ENCODE data around the gene SLC38A3. TPM values are rescaled to one million over a fixed set of nuclear protein-coding genes. Genes with fewer than 3 reads are reported as not detected.

The SLC38A3 gene
- total RNA-seq, 1 donor from 2014 or later, result not detected

- peaks cover 16% of the 10 kb centered on the region for H3K27me3 Mint-ChIP-seq (ENCODE audit: unreplicated experiment)
- H3K4me3 Mint-ChIP-seq (ENCODE audit: unreplicated experiment), result no peak overlapping the region
- no peak for TF ChIP-seq CTCF (IDR thresholded peaks at IDR 0.05; ENCODE audit: partially characterized antibody, unreplicated experiment)
- DNase-seq, result no peak
- peaks cover 10% of the 10 kb centered on the region for H3K4me1 Mint-ChIP-seq (ENCODE audit: low read depth, unreplicated experiment)
- peaks cover 14% of the 10 kb centered on the region for H3K9me3 Mint-ChIP-seq (ENCODE audit: unreplicated experiment)
- H3K27ac Mint-ChIP-seq (ENCODE audit: unreplicated experiment), result peak overlapping the region; percentile 96
- no peaks in the 10 kb centered on the region for H3K36me3 Mint-ChIP-seq (ENCODE audit: unreplicated experiment)
Measured at GRCh38 chr3:50258979-50259378, 53.9 kb downstream of the SLC38A3 start.

- peaks cover 10% of the 10 kb centered on the region for H3K4me1 Mint-ChIP-seq (ENCODE audit: low read depth, unreplicated experiment)
- peaks cover 17% of the 10 kb centered on the region for H3K27me3 Mint-ChIP-seq (ENCODE audit: unreplicated experiment)
- no peaks in the 10 kb centered on the region for H3K36me3 Mint-ChIP-seq (ENCODE audit: unreplicated experiment)
- H3K4me3 Mint-ChIP-seq (ENCODE audit: unreplicated experiment), result peak overlapping the region; percentile 71
- H3K27ac Mint-ChIP-seq (ENCODE audit: unreplicated experiment), result peak overlapping the region; percentile 96
- DNase-seq, result no peak
- H3K9me3 Mint-ChIP-seq (ENCODE audit: unreplicated experiment), result peaks cover 14% of the 10 kb centered on the region
- no peak for TF ChIP-seq CTCF (IDR thresholded peaks at IDR 0.05; ENCODE audit: partially characterized antibody, unreplicated experiment)
Measured at GRCh38 chr3:50259432-50260026, 54.5 kb downstream of the SLC38A3 start.

GRCh38 chr3:50260027-50260941, 55.2 kb downstream of the SLC38A3 start:
- H3K27ac Mint-ChIP-seq (ENCODE audit: unreplicated experiment), result peak overlapping the region; percentile 96
- H3K4me1 Mint-ChIP-seq (ENCODE audit: low read depth, unreplicated experiment), result peaks cover 10% of the 10 kb centered on the region
- peaks cover 17% of the 10 kb centered on the region for H3K27me3 Mint-ChIP-seq (ENCODE audit: unreplicated experiment)
- peak; percentile 98 for TF ChIP-seq CTCF (IDR thresholded peaks at IDR 0.05; ENCODE audit: partially characterized antibody, unreplicated experiment)
- H3K4me3 Mint-ChIP-seq (ENCODE audit: unreplicated experiment), result peak overlapping the region; percentile 71
- H3K36me3 Mint-ChIP-seq (ENCODE audit: unreplicated experiment), result no peaks in the 10 kb centered on the region
- peak; percentile 97 for DNase-seq
- peaks cover 14% of the 10 kb centered on the region for H3K9me3 Mint-ChIP-seq (ENCODE audit: unreplicated experiment)

- DNase-seq, result no peak
- Mint-ChIP-seq H3K27ac (ENCODE audit: unreplicated experiment) (peak overlapping the region; percentile 88), H3K27me3 (ENCODE audit: unreplicated experiment) (peaks cover 20% of the 10 kb centered on the region), H3K9me3 (ENCODE audit: unreplicated experiment) (peaks cover 14% of the 10 kb centered on the region), H3K4me1 (ENCODE audit: low read depth, unreplicated experiment) (peaks cover 13% of the 10 kb centered on the region), H3K36me3 (ENCODE audit: unreplicated experiment) (no peaks in the 10 kb centered on the region), H3K4me3 (ENCODE audit: unreplicated experiment) (peak overlapping the region; percentile 57)
- TF ChIP-seq CTCF (IDR thresholded peaks at IDR 0.05; ENCODE audit: partially characterized antibody, unreplicated experiment), result no peak
Measured at GRCh38 chr3:50260942-50261441, 55.9 kb downstream of the SLC38A3 start.
